Astrocyte (in vitro differentiated cells and primary cell): ENCODE data around the gene CYP2C9. TPM values are rescaled to one million over a fixed set of nuclear protein-coding genes. Genes with fewer than 3 reads are reported as not detected.
"Not testable (repeated sequence)": the region's sequence is repeated elsewhere in the genome, so short reads cannot be mapped to it uniquely, and the experiment has no call there.

ENCODE experiments used
- DNase-seq: peaks from one replicate; pipeline ENCODE4 v3.0.0-alpha.2; 2010; ENCODE audit warnings: low read depth
- FAIRE-seq: peaks from 2 replicates; lab custom pipeline; 2011; peaks lifted over from hg19 to GRCh38; lab: Jason Lieb, UNC
- H2AFZ ChIP-seq: 2 replicates; pipeline ENCODE4 v1.6.0; 2012; ENCODE audit warnings: low read depth, low read length, inconsistent platforms
- H3K27ac ChIP-seq: 2 replicates; pipeline ENCODE4 v1.5.1; 2011; ENCODE audit warnings: low read depth, low read length, inconsistent platforms
- H3K27me3 ChIP-seq: 2 replicates; pipeline ENCODE4 v1.6.0; 2011; ENCODE audit warnings: low read length, inconsistent platforms; ENCODE audit not compliant: insufficient read depth
- H3K36me3 ChIP-seq: 2 replicates; pipeline ENCODE4 v1.5.1; 2011; ENCODE audit warnings: low read length, inconsistent platforms; ENCODE audit not compliant: insufficient read depth
- H3K4me1 ChIP-seq: 2 replicates; pipeline ENCODE4 v1.5.1; 2011; ENCODE audit warnings: low read length, inconsistent platforms; ENCODE audit not compliant: insufficient read depth
- H3K4me2 ChIP-seq: 2 replicates; pipeline ENCODE4 v1.6.0; 2012; ENCODE audit warnings: low read length, inconsistent platforms
- H3K4me3 ChIP-seq: 2 replicates; pipeline ENCODE4 v1.5.1; 2011; ENCODE audit warnings: low read depth, mild to moderate bottlenecking, low read length, inconsistent platforms; ENCODE audit not compliant: insufficient read depth
- H3K79me2 ChIP-seq: 2 replicates; pipeline ENCODE4 v1.6.0; 2012; ENCODE audit warnings: mild to moderate bottlenecking, low read length, inconsistent platforms; ENCODE audit not compliant: insufficient read depth
- H3K9ac ChIP-seq: 2 replicates; pipeline ENCODE4 v1.6.0; 2012; ENCODE audit warnings: mild to moderate bottlenecking, low read length, inconsistent platforms
- H3K9me3 ChIP-seq: 2 replicates; pipeline ENCODE4 v1.5.1; 2012; ENCODE audit warnings: low read depth, mild to moderate bottlenecking, low read length, inconsistent platforms; ENCODE audit not compliant: insufficient read depth
- H4K20me1 ChIP-seq: 2 replicates; pipeline ENCODE4 v1.6.0; 2012; ENCODE audit warnings: low read length, inconsistent platforms; ENCODE audit not compliant: insufficient read depth
- H3K27ac Mint-ChIP-seq: one replicate; pipeline ENCODE4 v1.8.0; 2021; ENCODE audit warnings: mild to moderate bottlenecking, mixed read lengths; ENCODE audit not compliant: unreplicated experiment
- H3K27me3 Mint-ChIP-seq: one replicate; pipeline ENCODE4 v1.8.0; 2021; ENCODE audit warnings: low read depth, mixed read lengths; ENCODE audit not compliant: unreplicated experiment
- H3K36me3 Mint-ChIP-seq: one replicate; pipeline ENCODE4 v1.8.0; 2021; ENCODE audit warnings: low read depth, mixed read lengths; ENCODE audit not compliant: unreplicated experiment
- H3K4me1 Mint-ChIP-seq: one replicate; pipeline ENCODE4 v1.8.0; 2021; ENCODE audit warnings: low read depth, mixed read lengths; ENCODE audit not compliant: unreplicated experiment
- H3K4me3 Mint-ChIP-seq: one replicate; pipeline ENCODE4 v1.8.0; 2021; ENCODE audit warnings: mild to moderate bottlenecking, moderate library complexity, mixed read lengths; ENCODE audit not compliant: unreplicated experiment
- H3K9me3 Mint-ChIP-seq: one replicate; pipeline ENCODE4 v1.8.0; 2021; ENCODE audit warnings: mild to moderate bottlenecking, mixed read lengths; ENCODE audit not compliant: unreplicated experiment
- CTCF ChIP-seq: IDR thresholded peaks from 2 replicates; pipeline ENCODE4 v1.5.1; 2011; ENCODE audit warnings: low read depth, mild to moderate bottlenecking, inconsistent platforms, low read length, moderate library complexity; ENCODE audit not compliant: insufficient read depth
- EZH2 ChIP-seq: IDR thresholded peaks from 2 replicates; pipeline ENCODE4 v1.6.1; 2012; ENCODE audit warnings: mild to moderate bottlenecking, low read length, inconsistent platforms; ENCODE audit not compliant: insufficient read depth
- total RNA-seq: library from RNA; stranded (reverse); gene quantifications from 2 replicates; pipeline ENCODE4 v1.2.1, GENCODE V29; 2021

CYP2C9 gene
- total RNA-seq, 1 donor from 2014 or later, result not detected

GRCh38 chr10:94902080-94902479 lies 36.4 kb upstream of the CYP2C9 start:
- Histone ChIP-seq H3K27me3 (no peaks in the 10 kb centered on the region), H3K9me3 (peaks cover 3% of the 10 kb centered on the region), H3K79me2 (no peaks in the 10 kb centered on the region), H3K27ac (no peak overlapping the region), H4K20me1 (no peaks in the 10 kb centered on the region), H3K4me1 (no peaks in the 10 kb centered on the region), H3K36me3 (no peaks in the 10 kb centered on the region), H2AFZ (no peak overlapping the region), H3K4me2 (no peak overlapping the region), H3K4me3 (no peak overlapping the region), H3K9ac (no peak overlapping the region)
- FAIRE-seq (no peak), DNase-seq (no peak)
- Mint-ChIP-seq H3K4me3 (no peak overlapping the region), H3K27ac (no peak overlapping the region), H3K36me3 (no peaks in the 10 kb centered on the region), H3K27me3 (peaks cover 3% of the 10 kb centered on the region), H3K9me3 (peaks cover 11% of the 10 kb centered on the region), H3K4me1 (no peaks in the 10 kb centered on the region)
- no peak for TF ChIP-seq CTCF
- TF ChIP-seq EZH2, result no peak

- FAIRE-seq, result no peak
- TF ChIP-seq EZH2, result no peak
- no peak for TF ChIP-seq CTCF
These were observed 35.9 kb upstream of the CYP2C9 start for GRCh38 chr10:94902570-94902969.

GRCh38 chr10:94904506-94905148 lies 33.8 kb upstream of the CYP2C9 start:
- not testable (repeated sequence) for H3K27me3 Mint-ChIP-seq, H3K4me3 Mint-ChIP-seq, H3K4me3 ChIP-seq, FAIRE-seq, H3K27ac Mint-ChIP-seq, H3K36me3 Mint-ChIP-seq, H3K9ac ChIP-seq, H2AFZ ChIP-seq, H3K4me1 Mint-ChIP-seq, H3K9me3 Mint-ChIP-seq, H3K4me1 ChIP-seq, H4K20me1 ChIP-seq, H3K79me2 ChIP-seq, DNase-seq, H3K27me3 ChIP-seq, H3K9me3 ChIP-seq, H3K27ac ChIP-seq, H3K4me2 ChIP-seq, H3K36me3 ChIP-seq

More at GRCh38 chr10:94902570-94902969, 35.9 kb upstream of the CYP2C9 start:
- Histone ChIP-seq H3K79me2 (no peaks in the 10 kb centered on the region), H3K27me3 (no peaks in the 10 kb centered on the region), H4K20me1 (no peaks in the 10 kb centered on the region), H3K27ac (no peak overlapping the region), H3K4me3 (no peak overlapping the region), H3K9me3 (peaks cover 3% of the 10 kb centered on the region), H3K4me1 (no peaks in the 10 kb centered on the region), H2AFZ (no peak overlapping the region), H3K4me2 (no peak overlapping the region), H3K36me3 (no peaks in the 10 kb centered on the region), H3K9ac (no peak overlapping the region)
- no peak for DNase-seq
- Mint-ChIP-seq H3K4me1 (no peaks in the 10 kb centered on the region), H3K27me3 (peaks cover 3% of the 10 kb centered on the region), H3K27ac (no peak overlapping the region), H3K9me3 (peaks cover 11% of the 10 kb centered on the region), H3K36me3 (no peaks in the 10 kb centered on the region), H3K4me3 (no peak overlapping the region)
